Stomach (tissue), 4 donors: ENCODE results near the gene PPP1R9B.

Source experiments
- CTCF ChIP-seq, 7 experiments: fragments of 450-650 bp in 4 of 7; fragments of 200-600 bp in 3 of 7; sonication (generic) in 3 of 7; IDR thresholded peaks; one replicate each; pipeline ENCODE4 v1.5.1; 2016 to 2019; ENCODE audit warnings: antibody characterized with exemption in 7 of 7, control low read depth in 2 of 7, mild to moderate bottlenecking in 1 of 7
- EP300 ChIP-seq: sonication (generic); formaldehyde crosslinking; IDR thresholded peaks from one replicate; pipeline ENCODE4 v1.6.1; 2017; ENCODE audit warnings: antibody characterized with exemption
- POLR2A ChIP-seq, 4 donors: fragments of 450-650 bp; IDR thresholded peaks; one replicate each; pipeline ENCODE4 v1.6.1; 2016; ENCODE audit warnings: antibody characterized with exemption in 4 of 4, control low read depth in 2 of 4, mild to moderate bottlenecking in 1 of 4, moderate library complexity in 1 of 4

GRCh38 chr17:50164697-50164988, 14.2 kb upstream of the PPP1R9B start:
- TF ChIP-seq POLR2A (IDR thresholded peaks at IDR 0.05) (no peak), EP300 (no peak), CTCF (IDR thresholded peaks at IDR 0.05) (no peak)
